Measurements from ENCODE around the gene CDHR3. TPM values are rescaled to one million over a fixed set of nuclear protein-coding genes. Genes with fewer than 3 reads are reported as not detected.

Gene CDHR3
- total and polyA plus RNA-seq, 2 of the 8 experiments (the other 6 are each of a cell fraction or from before 2014, with no cell fraction given): 6.4 to 6.8 TPM

DNA sequence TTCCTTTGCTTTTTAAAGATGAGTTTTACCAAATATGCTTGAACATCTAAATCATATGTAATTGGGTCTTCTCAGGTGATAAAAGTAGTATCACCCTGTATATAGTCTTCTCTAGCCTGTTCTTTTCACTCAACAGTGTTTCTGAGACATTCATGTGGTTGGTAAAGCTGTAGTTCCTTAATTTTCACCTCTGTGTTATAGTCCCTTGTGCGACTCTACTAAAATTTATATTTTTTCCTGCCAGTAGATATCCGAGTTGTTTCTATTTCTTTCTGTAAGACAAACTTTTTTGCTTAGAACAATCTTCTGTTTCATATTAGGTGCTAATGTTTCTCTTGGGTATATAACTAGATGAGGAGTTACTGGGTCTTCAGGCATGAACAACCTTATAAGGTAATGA lies 113.5 kb downstream of the CDHR3 start (continued):
- TF ChIP-seq, protein P1, sequence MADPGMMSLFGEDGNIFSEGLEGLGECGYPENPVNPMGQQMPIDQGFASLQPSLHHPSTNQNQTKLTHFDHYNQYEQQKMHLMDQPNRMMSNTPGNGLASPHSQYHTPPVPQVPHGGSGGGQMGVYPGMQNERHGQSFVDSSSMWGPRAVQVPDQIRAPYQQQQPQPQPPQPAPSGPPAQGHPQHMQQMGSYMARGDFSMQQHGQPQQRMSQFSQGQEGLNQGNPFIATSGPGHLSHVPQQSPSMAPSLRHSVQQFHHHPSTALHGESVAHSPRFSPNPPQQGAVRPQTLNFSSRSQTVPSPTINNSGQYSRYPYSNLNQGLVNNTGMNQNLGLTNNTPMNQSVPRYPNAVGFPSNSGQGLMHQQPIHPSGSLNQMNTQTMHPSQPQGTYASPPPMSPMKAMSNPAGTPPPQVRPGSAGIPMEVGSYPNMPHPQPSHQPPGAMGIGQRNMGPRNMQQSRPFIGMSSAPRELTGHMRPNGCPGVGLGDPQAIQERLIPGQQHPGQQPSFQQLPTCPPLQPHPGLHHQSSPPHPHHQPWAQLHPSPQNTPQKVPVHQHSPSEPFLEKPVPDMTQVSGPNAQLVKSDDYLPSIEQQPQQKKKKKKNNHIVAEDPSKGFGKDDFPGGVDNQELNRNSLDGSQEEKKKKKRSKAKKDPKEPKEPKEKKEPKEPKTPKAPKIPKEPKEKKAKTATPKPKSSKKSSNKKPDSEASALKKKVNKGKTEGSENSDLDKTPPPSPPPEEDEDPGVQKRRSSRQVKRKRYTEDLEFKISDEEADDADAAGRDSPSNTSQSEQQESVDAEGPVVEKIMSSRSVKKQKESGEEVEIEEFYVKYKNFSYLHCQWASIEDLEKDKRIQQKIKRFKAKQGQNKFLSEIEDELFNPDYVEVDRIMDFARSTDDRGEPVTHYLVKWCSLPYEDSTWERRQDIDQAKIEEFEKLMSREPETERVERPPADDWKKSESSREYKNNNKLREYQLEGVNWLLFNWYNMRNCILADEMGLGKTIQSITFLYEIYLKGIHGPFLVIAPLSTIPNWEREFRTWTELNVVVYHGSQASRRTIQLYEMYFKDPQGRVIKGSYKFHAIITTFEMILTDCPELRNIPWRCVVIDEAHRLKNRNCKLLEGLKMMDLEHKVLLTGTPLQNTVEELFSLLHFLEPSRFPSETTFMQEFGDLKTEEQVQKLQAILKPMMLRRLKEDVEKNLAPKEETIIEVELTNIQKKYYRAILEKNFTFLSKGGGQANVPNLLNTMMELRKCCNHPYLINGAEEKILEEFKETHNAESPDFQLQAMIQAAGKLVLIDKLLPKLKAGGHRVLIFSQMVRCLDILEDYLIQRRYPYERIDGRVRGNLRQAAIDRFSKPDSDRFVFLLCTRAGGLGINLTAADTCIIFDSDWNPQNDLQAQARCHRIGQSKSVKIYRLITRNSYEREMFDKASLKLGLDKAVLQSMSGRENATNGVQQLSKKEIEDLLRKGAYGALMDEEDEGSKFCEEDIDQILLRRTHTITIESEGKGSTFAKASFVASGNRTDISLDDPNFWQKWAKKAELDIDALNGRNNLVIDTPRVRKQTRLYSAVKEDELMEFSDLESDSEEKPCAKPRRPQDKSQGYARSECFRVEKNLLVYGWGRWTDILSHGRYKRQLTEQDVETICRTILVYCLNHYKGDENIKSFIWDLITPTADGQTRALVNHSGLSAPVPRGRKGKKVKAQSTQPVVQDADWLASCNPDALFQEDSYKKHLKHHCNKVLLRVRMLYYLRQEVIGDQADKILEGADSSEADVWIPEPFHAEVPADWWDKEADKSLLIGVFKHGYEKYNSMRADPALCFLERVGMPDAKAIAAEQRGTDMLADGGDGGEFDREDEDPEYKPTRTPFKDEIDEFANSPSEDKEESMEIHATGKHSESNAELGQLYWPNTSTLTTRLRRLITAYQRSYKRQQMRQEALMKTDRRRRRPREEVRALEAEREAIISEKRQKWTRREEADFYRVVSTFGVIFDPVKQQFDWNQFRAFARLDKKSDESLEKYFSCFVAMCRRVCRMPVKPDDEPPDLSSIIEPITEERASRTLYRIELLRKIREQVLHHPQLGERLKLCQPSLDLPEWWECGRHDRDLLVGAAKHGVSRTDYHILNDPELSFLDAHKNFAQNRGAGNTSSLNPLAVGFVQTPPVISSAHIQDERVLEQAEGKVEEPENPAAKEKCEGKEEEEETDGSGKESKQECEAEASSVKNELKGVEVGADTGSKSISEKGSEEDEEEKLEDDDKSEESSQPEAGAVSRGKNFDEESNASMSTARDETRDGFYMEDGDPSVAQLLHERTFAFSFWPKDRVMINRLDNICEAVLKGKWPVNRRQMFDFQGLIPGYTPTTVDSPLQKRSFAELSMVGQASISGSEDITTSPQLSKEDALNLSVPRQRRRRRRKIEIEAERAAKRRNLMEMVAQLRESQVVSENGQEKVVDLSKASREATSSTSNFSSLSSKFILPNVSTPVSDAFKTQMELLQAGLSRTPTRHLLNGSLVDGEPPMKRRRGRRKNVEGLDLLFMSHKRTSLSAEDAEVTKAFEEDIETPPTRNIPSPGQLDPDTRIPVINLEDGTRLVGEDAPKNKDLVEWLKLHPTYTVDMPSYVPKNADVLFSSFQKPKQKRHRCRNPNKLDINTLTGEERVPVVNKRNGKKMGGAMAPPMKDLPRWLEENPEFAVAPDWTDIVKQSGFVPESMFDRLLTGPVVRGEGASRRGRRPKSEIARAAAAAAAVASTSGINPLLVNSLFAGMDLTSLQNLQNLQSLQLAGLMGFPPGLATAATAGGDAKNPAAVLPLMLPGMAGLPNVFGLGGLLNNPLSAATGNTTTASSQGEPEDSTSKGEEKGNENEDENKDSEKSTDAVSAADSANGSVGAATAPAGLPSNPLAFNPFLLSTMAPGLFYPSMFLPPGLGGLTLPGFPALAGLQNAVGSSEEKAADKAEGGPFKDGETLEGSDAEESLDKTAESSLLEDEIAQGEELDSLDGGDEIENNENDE (IDR thresholded peaks at IDR 0.05; ENCODE audit: insufficient replicate concordance, low read length): no peak
- TF ChIP-seq BACH1 (IDR thresholded peaks at IDR 0.05; ENCODE audit: low read length): no peak
- TF ChIP-seq KDM1A (IDR thresholded peaks at IDR 0.05; ENCODE audit: borderline replicate concordance, low read length): no peak
- no peak for TF ChIP-seq RXRA (IDR thresholded peaks at IDR 0.05; ENCODE audit: insufficient read depth, low read depth, low read length)
- TF ChIP-seq GTF2F1 (IDR thresholded peaks at IDR 0.05; ENCODE audit: borderline replicate concordance, low read depth, low read length): no peak
- no peak for TF ChIP-seq CBX8 (IDR thresholded peaks at IDR 0.05; ENCODE audit: borderline replicate concordance, low read depth, low read length)
- TF ChIP-seq SIX5 (IDR thresholded peaks at IDR 0.05; ENCODE audit: low read depth, low read length): no peak
- no peak for TF ChIP-seq CEBPB (IDR thresholded peaks at IDR 0.05; ENCODE audit: low read depth, low read length)
- TF ChIP-seq JUN (IDR thresholded peaks at IDR 0.05; ENCODE audit: low read depth, low read length): no peak
- no peak for TF ChIP-seq SP2 (IDR thresholded peaks at IDR 0.05; ENCODE audit: low read length)
- no peak for TF ChIP-seq POLR2AphosphoS5 (IDR thresholded peaks at IDR 0.05; ENCODE audit: low read depth, low read length)
- no peak for TF ChIP-seq SP4 (IDR thresholded peaks at IDR 0.05; ENCODE audit: low read length)
